Measurements from ENCODE around the gene TCOF1. TPM values are rescaled to one million over a fixed set of nuclear protein-coding genes. Genes with fewer than 3 reads are reported as not detected.

TCOF1 gene
- total and polyA plus RNA-seq, 3 donors from 2014 or later = 22.9 to 52.8 (median 46.6) TPM

- Histone ChIP-seq H3K27me3 (no peaks in the 10 kb centered on the region), H3K36me3 (ENCODE audit: low read depth, missing control alignments) (peaks cover 4% of the 10 kb centered on the region), H3K27ac (no peak overlapping the region), H3K4me1 (peaks cover 3% of the 10 kb centered on the region), H3K9me3 (no peaks in the 10 kb centered on the region), H3K4me3 (no peak overlapping the region)
- intact Hi-C loops (cut with DNase I; ENCODE audit: low total_unique reads) = no loop called here
- TF ChIP-seq POLR2A (IDR thresholded peaks at IDR 0.05) = no peak
- TF ChIP-seq, protein P1, sequence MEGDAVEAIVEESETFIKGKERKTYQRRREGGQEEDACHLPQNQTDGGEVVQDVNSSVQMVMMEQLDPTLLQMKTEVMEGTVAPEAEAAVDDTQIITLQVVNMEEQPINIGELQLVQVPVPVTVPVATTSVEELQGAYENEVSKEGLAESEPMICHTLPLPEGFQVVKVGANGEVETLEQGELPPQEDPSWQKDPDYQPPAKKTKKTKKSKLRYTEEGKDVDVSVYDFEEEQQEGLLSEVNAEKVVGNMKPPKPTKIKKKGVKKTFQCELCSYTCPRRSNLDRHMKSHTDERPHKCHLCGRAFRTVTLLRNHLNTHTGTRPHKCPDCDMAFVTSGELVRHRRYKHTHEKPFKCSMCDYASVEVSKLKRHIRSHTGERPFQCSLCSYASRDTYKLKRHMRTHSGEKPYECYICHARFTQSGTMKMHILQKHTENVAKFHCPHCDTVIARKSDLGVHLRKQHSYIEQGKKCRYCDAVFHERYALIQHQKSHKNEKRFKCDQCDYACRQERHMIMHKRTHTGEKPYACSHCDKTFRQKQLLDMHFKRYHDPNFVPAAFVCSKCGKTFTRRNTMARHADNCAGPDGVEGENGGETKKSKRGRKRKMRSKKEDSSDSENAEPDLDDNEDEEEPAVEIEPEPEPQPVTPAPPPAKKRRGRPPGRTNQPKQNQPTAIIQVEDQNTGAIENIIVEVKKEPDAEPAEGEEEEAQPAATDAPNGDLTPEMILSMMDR (IDR thresholded peaks at IDR 0.05) = no peak
- no peak for DNase-seq
- 54 to 64% methylated on average over 17 to 18 of the region's 18 CpGs for WGBS, 2 donors
Measured at GRCh38 chr5:150441813-150442698, 84.6 kb downstream of the TCOF1 start.

DNA sequence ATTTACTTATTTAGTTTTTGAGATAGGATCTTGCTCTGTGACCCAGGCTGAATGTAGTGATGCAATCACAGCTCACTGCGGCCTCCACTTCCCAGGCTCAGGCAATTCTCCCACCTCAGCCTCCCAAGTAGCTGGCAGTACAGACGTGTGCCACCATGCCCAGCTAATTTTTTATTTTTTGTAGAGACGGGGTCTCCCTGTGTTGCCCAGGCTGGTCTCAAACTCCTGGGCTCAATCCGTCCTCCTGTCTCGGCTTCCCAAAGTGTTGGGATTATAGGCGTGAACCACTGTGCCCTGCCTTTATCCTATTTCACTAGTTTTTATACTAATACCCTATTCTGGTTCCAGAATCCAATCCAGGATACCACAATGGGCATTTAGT is 85.2 kb downstream of the TCOF1 start:
- no peak overlapping the region for H3K4me3 ChIP-seq
- DNase-seq = no peak
- peaks cover 4% of the 10 kb centered on the region for H3K36me3 ChIP-seq (ENCODE audit: low read depth, missing control alignments)
- TF ChIP-seq POLR2A (IDR thresholded peaks at IDR 0.05) = no peak
- TF ChIP-seq, protein P1 (IDR thresholded peaks at IDR 0.05) = no peak
- no peak overlapping the region for H3K27ac ChIP-seq
- 78 to 83% methylated on average over 6 of the region's 6 CpGs for WGBS, 2 donors
- H3K9me3 ChIP-seq = no peaks in the 10 kb centered on the region
- intact Hi-C loops (cut with DNase I; ENCODE audit: low total_unique reads) = no loop called here
- peaks cover 8% of the 10 kb centered on the region for H3K4me1 ChIP-seq
- no peaks in the 10 kb centered on the region for H3K27me3 ChIP-seq

DNA sequence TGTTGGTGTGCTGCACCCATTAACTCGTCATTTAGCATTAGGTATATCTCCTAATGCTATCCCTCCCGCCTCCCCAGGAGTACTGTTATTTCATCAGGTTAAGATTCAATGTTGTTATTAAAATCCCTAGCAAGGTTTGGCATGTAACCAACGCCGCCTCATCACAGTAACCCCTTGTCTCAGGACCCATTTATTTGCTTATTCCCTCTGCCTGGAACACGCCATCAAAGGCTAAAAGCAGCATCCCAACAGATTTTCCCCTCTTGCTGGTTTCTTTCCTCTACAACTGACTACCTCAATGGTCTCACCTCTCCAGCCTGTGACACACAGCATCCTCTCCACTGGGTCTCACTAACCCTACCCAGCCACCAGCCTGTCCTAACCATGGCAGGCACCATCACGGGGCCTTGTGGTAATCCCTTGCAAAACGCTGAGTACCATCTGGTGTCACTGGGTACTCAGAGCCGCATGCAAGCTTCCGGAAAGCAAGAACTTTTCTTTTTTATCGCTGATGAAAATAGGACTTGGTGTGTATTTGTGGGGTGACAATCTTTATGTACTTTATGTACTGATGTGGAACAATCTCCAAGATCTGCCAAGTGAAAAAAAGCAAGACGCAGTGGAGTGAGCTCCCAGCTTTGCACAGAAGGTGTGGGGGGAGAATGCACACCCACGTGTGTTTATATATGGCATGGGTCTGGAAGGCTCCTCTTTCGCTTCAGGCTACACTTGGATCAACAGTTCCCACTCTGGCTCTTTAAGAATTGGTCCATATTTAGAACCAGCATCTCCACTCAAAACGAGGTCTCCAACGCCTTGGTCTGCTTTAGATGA is 86.0 kb downstream of the TCOF1 start:
- peaks cover 4% of the 10 kb centered on the region for H3K36me3 ChIP-seq (ENCODE audit: low read depth, missing control alignments)
- TF ChIP-seq, protein P1 (IDR thresholded peaks at IDR 0.05) = no peak
- TF ChIP-seq POLR2A (IDR thresholded peaks at IDR 0.05) = no peak
- peaks cover 15% of the 10 kb centered on the region for H3K4me1 ChIP-seq
- no peak overlapping the region for H3K4me3 ChIP-seq
- intact Hi-C loops (cut with DNase I; ENCODE audit: low total_unique reads) = no loop called here
- H3K27ac ChIP-seq = no peak overlapping the region
- H3K27me3 ChIP-seq = no peaks in the 10 kb centered on the region
- no peak for DNase-seq
- WGBS, 2 donors = 70 to 72% methylated on average over 15 of the region's 15 CpGs
- no peaks in the 10 kb centered on the region for H3K9me3 ChIP-seq

- peaks cover 4% of the 10 kb centered on the region for H3K36me3 ChIP-seq (ENCODE audit: low read depth, missing control alignments)
- peaks cover 17% of the 10 kb centered on the region for H3K4me1 ChIP-seq
- H3K9me3 ChIP-seq = no peaks in the 10 kb centered on the region
- no peaks in the 10 kb centered on the region for H3K27me3 ChIP-seq
- TF ChIP-seq POLR2A (IDR thresholded peaks at IDR 0.05) = no peak
- TF ChIP-seq, protein P1 (IDR thresholded peaks at IDR 0.05) = no peak
- peak; percentile 49 for DNase-seq
- WGBS, 2 donors = 70 to 76% methylated on average over 9 of the region's 9 CpGs
- H3K4me3 ChIP-seq = no peak overlapping the region
- intact Hi-C loops (cut with DNase I; ENCODE audit: low total_unique reads) = no loop called here
- H3K27ac ChIP-seq = no peak overlapping the region
Measured at GRCh38 chr5:150444770-150445169, 87.3 kb downstream of the TCOF1 start.
